IPS-18a (cell line): ENCODE data around the gene ADGRG3.

Source experiments
- H3K27ac ChIP-seq: one replicate; pipeline ENCODE4 v1.5.1; 2013; ENCODE audit warnings: low read length
- H3K27me3 ChIP-seq: one replicate; pipeline ENCODE4 v1.6.1; 2013; ENCODE audit warnings: mild to moderate bottlenecking, low read length; ENCODE audit not compliant: control insufficient read depth, insufficient read depth
- H3K36me3 ChIP-seq: one replicate; pipeline ENCODE4 v1.6.1; 2013; ENCODE audit warnings: low read depth, low read length; ENCODE audit not compliant: control insufficient read depth
- H3K4me1 ChIP-seq: one replicate; pipeline ENCODE4 v1.6.1; 2013; ENCODE audit warnings: low read depth, low read length; ENCODE audit not compliant: control insufficient read depth
- H3K4me3 ChIP-seq: one replicate; pipeline ENCODE4 v1.5.1; 2013; ENCODE audit warnings: low read length
- H3K9ac ChIP-seq: one replicate; pipeline ENCODE4 v1.6.1; 2013; ENCODE audit warnings: mild to moderate bottlenecking, low read length, moderate library complexity
- H3K9me3 ChIP-seq: one replicate; pipeline ENCODE4 v1.6.1; 2013; ENCODE audit warnings: low read depth, low read length; ENCODE audit not compliant: control insufficient read depth

ADGRG3 gene

DNA sequence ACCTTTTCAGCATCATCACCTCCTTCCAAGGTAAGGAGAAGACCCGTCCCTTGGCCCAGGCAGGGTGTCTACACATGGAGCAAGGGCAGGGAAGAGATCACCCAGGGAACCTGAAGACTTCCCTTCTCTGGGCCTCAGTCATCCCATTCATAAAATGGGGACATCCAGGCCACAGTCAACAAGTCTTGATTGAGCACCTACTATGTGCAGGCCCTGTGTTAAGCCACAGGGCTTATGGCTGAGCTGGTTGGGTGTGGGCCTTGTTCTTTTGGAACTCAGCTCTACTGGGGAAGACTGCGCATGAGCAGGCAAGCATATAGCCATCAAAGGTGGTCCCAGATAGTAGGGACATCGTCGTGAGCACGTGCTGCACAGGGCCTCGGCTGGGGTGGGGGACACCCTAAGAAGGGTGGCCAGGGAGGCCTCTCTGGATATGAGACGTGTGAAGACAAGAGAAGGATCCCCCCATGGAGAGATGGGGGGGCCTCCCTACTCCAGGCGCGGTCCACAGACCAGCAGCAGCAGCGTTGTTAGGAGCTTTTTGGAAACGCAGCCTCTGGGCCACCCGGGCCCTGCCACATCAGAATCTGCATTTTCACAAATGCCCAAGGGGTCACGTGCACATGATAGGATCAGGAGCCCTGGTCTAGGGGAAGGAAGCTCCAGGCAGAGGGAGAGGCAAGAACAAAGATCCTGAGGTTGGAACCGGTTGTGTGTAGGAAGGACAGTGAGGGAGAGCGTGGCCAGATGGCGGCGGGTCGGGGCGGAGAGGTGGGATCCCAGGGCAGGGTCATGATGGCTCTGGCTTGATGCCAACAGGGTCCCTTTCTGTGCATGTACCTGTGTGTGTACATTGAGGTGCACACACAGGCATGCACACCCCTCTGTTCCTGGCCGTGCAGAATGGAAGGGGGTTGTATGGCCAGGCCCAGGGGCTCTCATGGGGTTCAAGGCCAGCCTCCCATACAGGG is 5.9 kb upstream of the ADGRG3 start:
- H3K9me3 ChIP-seq: no peaks in the 10 kb centered on the region
- no peaks in the 10 kb centered on the region for H3K4me1 ChIP-seq
- no peak overlapping the region for H3K4me3 ChIP-seq
- H3K27me3 ChIP-seq: no peaks in the 10 kb centered on the region
- H3K9ac ChIP-seq: no peak overlapping the region
- H3K36me3 ChIP-seq: no peaks in the 10 kb centered on the region
- H3K27ac ChIP-seq: no peak overlapping the region

DNA sequence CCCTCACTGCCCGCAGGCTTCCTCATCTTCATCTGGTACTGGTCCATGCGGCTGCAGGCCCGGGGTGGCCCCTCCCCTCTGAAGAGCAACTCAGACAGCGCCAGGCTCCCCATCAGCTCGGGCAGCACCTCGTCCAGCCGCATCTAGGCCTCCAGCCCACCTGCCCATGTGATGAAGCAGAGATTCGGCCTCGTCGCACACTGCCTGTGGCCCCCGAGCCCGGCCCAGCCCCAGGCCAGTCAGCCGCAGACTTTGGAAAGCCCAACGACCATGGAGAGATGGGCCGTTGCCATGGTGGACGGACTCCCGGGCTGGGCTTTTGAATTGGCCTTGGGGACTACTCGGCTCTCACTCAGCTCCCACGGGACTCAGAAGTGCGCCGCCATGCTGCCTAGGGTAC is 4.7 kb upstream of the ADGRG3 start:
- H3K9me3 ChIP-seq: no peaks in the 10 kb centered on the region
- H3K4me3 ChIP-seq: no peak overlapping the region
- H3K36me3 ChIP-seq: no peaks in the 10 kb centered on the region
- no peak overlapping the region for H3K9ac ChIP-seq
- no peaks in the 10 kb centered on the region for H3K4me1 ChIP-seq
- H3K27ac ChIP-seq: no peak overlapping the region
- H3K27me3 ChIP-seq: no peaks in the 10 kb centered on the region

DNA sequence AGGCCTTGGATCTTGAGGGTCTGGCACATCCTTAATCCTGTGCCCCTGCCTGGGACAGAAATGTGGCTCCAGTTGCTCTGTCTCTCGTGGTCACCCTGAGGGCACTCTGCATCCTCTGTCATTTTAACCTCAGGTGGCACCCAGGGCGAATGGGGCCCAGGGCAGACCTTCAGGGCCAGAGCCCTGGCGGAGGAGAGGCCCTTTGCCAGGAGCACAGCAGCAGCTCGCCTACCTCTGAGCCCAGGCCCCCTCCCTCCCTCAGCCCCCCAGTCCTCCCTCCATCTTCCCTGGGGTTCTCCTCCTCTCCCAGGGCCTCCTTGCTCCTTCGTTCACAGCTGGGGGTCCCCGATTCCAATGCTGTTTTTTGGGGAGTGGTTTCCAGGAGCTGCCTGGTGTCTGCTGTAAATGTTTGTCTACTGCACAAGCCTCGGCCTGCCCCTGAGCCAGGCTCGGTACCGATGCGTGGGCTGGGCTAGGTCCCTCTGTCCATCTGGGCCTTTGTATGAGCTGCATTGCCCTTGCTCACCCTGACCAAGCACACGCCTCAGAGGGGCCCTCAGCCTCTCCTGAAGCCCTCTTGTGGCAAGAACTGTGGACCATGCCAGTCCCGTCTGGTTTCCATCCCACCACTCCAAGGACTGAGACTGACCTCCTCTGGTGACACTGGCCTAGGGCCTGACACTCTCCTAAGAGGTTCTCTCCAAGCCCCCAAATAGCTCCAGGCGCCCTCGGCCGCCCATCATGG is 4.0 kb upstream of the ADGRG3 start:
- no peak overlapping the region for H3K27ac ChIP-seq
- no peaks in the 10 kb centered on the region for H3K4me1 ChIP-seq
- H3K36me3 ChIP-seq: no peaks in the 10 kb centered on the region
- H3K9ac ChIP-seq: no peak overlapping the region
- H3K4me3 ChIP-seq: no peak overlapping the region
- no peaks in the 10 kb centered on the region for H3K27me3 ChIP-seq
- H3K9me3 ChIP-seq: no peaks in the 10 kb centered on the region

DNA sequence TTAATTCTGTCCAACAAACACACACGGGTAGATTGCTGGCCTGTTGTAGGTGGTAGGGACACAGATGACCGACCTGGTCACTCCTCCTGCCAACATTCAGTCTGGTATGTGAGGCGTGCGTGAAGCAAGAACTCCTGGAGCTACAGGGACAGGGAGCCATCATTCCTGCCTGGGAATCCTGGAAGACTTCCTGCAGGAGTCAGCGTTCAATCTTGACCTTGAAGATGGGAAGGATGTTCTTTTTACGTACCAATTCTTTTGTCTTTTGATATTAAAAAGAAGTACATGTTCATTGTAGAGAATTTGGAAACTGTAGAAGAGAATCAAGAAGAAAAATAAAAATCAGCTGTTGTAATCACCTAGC is 3.5 kb upstream of the ADGRG3 start:
- H3K36me3 ChIP-seq: no peaks in the 10 kb centered on the region
- H3K4me3 ChIP-seq: no peak overlapping the region
- H3K27ac ChIP-seq: no peak overlapping the region
- no peaks in the 10 kb centered on the region for H3K27me3 ChIP-seq
- no peaks in the 10 kb centered on the region for H3K4me1 ChIP-seq
- no peak overlapping the region for H3K9ac ChIP-seq
- no peaks in the 10 kb centered on the region for H3K9me3 ChIP-seq

DNA sequence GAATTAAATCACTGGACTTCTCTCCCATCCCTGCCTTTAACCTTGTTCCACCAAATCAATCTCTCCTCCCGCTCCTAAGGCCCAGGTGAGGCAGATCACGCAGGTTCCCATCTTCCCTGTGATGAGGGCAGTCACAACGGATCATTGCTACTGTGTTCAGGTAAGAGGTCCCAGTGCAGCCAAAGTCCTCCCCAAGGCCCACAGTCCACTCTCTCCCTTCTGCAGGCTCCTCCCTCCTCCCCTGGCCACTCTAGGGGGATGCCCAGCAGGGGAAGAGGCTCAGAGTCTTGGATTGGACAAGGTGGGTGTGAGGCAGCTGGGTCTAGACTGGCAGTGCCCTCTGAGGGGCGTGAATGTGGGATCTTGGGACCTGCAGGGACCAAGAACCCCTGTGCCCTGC is 2.6 kb upstream of the ADGRG3 start:
- Histone ChIP-seq H3K4me3 (no peak overlapping the region), H3K36me3 (no peaks in the 10 kb centered on the region), H3K27me3 (no peaks in the 10 kb centered on the region), H3K4me1 (no peaks in the 10 kb centered on the region), H3K9me3 (no peaks in the 10 kb centered on the region), H3K9ac (no peak overlapping the region), H3K27ac (no peak overlapping the region)

DNA sequence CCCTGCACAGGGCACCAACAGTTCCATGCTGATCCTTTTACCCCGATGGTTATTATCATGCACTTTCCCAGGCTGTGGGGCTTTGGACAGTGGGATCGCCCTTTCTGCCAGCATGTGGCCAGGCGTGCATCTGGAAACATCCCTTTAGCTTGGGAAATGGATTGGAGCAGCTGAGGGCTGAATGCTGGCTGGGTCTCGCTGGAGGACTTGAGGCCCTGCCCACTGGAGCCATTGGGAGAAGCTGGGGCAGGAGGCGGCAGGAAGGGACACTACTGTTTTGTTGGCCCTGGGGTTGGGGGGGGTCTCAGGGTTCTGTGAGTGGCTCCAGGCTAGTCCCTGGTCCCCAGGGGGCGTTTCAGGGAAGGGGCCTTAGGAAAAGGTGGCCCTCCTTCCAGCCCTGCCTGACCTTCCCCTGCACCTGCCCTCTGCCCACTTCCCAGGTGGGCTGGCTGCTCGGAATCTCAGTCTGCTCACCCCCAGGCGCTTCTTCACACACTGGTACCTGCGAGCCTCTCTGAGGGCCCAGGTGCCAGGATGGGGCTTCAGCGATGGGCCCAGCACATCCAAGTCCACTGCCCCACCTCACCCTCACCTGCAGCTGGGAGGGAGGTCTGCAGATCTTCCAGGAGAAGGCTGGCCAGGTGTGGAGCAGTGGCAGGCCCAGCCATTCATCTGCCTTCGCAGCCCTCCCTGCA is 1.6 kb upstream of the ADGRG3 start:
- H3K4me3 ChIP-seq: no peak overlapping the region
- H3K4me1 ChIP-seq: no peaks in the 10 kb centered on the region
- no peaks in the 10 kb centered on the region for H3K27me3 ChIP-seq
- H3K9me3 ChIP-seq: no peaks in the 10 kb centered on the region
- no peak overlapping the region for H3K9ac ChIP-seq
- no peaks in the 10 kb centered on the region for H3K36me3 ChIP-seq
- no peak overlapping the region for H3K27ac ChIP-seq

DNA sequence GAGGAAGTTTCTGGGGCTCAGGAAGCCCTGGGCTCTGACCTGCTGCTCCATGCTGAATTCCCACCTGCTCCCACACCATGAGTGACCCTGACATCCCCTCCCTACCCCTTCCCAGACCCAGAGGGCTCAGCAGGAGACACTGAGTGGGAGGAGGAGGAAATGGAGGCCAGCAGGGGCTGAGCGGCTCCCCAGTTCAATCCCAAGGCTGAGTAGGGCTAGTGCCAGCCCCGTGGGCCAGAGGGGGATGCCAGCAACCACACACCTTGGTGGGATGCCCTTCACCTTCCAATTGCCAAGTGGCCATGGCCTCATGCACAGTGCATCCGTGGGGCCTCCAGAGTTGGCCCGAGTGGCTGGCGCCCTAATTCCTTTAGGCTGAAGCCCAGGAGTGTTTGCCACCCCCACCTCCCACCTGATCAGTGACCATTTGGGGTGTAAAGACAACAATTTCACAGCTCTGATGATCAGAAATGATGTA is 1.0 kb upstream of the ADGRG3 start:
- H3K4me3 ChIP-seq: no peak overlapping the region
- H3K4me1 ChIP-seq: no peaks in the 10 kb centered on the region
- H3K27ac ChIP-seq: no peak overlapping the region
- H3K9me3 ChIP-seq: no peaks in the 10 kb centered on the region
- H3K36me3 ChIP-seq: no peaks in the 10 kb centered on the region
- H3K27me3 ChIP-seq: no peaks in the 10 kb centered on the region
- H3K9ac ChIP-seq: no peak overlapping the region

DNA sequence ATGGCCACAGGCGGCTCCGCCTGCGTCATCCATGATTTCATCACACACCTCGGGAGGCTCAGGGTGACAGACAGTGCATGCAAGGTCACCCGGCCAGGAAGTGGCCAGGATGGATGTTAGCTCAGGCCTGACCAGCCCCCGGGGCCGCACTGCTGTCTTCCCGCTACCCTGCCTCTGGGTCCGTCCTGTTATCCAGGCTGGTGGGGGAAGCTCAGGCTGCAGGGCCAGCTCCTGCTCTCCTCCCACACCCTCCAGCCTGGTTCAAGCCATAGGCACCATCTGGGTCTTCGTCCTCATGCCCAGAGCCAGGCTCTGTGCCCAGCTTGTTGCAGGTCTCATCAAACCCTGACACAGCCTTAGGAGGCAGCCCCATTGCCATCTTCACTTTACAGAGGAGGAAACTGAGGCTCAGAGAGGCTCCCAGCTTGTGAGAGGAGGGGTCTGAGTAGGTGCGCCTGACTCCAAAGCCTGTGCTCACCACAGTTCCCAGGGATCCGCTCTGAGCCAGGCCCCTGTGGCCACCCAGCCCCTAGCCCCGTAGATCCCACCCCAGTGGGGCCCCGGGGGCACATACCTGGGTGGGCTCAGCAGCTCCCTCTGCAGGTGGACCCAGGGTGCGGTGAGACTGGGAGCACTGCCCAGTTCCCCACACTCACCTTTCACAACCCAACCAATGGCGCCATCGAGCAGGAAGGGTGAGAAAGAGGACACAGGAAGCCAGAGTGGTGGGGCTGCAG is 412 bp upstream of the ADGRG3 start:
- Histone ChIP-seq H3K27ac (no peak overlapping the region), H3K9me3 (no peaks in the 10 kb centered on the region), H3K4me3 (no peak overlapping the region), H3K36me3 (no peaks in the 10 kb centered on the region), H3K9ac (no peak overlapping the region), H3K4me1 (no peaks in the 10 kb centered on the region), H3K27me3 (no peaks in the 10 kb centered on the region)

DNA sequence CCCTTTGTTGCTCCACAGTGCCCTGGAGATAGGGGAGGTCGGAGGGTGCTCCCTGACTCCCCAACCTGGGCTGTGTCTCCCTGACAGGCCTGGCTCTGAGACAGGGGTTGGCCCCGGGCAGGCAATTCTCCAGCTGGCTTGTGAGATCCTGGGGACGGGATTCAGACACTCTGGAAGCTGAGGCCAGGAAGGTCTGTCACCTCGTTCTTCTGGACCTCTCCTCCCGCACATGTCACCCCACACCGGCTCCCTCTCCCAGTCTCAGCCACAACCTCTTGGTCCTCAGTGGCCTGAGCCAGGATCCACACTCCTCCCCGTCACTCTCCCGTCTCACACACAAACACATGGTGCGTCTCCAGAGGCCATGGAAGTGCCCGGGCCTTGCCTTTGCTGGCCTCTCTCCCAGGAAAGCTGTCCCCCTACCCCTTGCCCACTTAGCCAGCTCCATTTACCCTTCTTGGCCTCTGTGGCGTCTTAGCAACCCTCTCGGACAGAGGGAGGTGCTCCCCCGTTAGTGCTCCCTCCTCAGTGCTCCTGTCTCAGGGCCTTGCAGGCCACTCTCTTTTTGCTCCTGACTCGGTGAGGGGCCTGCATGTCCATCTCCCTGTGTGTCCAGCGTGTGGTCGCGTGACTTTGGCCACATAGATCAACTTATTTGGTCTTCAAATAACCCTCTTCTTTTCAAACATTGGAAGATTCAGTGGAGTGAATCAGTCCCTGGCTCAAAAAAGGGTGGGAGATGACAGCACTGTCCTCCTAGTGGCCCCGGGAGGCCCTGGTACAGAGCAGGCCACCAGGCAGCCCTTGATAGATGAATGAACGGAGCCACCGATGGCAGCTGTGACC is 747 bp downstream of the ADGRG3 start:
- H3K9ac ChIP-seq: no peak overlapping the region
- no peaks in the 10 kb centered on the region for H3K27me3 ChIP-seq

DNA sequence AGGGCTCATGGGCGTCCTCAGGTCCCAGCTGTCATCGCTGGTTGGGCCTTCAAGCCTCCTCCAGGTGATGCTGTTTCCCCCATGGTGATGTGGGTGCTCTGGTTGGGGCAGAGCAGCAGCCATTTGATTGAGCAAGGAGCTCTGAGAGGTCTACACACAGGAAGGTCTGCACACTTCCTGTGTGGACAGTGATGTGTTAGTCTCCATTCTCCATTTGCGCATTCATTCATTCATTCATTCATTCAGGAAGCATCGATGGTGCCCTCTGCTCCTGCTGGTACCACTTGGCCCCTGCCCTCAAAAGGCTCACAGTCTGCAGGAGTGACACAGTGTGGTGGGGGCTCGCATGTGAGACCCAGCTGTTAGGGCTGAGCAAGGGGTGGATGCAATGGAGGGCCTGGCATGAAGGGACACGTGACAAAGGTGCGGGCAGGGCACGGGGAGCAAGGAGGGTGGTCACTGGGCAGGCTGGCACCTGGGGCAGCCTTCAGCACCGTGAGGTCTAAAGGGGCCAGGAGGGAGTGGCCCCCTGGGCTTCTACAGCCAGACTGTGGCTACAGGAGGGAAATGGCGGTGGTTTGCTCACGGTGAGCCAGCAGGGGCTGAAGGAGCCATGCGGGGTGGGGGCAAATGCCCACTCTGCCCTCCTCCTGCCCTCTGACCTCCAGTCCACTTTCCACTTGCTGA is 1.5 kb downstream of the ADGRG3 start:
- Histone ChIP-seq H3K27me3 (no peaks in the 10 kb centered on the region), H3K9me3 (no peaks in the 10 kb centered on the region), H3K27ac (no peak overlapping the region), H3K4me1 (no peaks in the 10 kb centered on the region), H3K36me3 (no peaks in the 10 kb centered on the region), H3K9ac (no peak overlapping the region), H3K4me3 (no peak overlapping the region)

More for the DNA sequence above, 747 bp downstream of the ADGRG3 start:
- H3K4me1 ChIP-seq: no peaks in the 10 kb centered on the region
- no peak overlapping the region for H3K27ac ChIP-seq
- no peak overlapping the region for H3K4me3 ChIP-seq
- H3K36me3 ChIP-seq: no peaks in the 10 kb centered on the region
- H3K9me3 ChIP-seq: no peaks in the 10 kb centered on the region
